DND-41 (cell line): Measurements from ENCODE around the gene CHMP4B.

Experiments used
- ATAC-seq: fragments of 200-7000 bp; cut with Tn5 transposase; 3 replicates; pipeline ENCODE4 v1.9.1; 2021; ENCODE audit warnings: low read depth; ENCODE audit not compliant: insufficient read depth
- DNase-seq: peaks from one replicate; pipeline ENCODE4 v3.0.0-alpha.2; 2020
- H2AFZ ChIP-seq: 2 replicates; pipeline ENCODE4 v1.6.0; 2012; ENCODE audit warnings: low read depth, low read length
- H3K27ac ChIP-seq: 2 replicates; pipeline ENCODE4 v1.5.1; 2012; ENCODE audit warnings: low read length, inconsistent platforms
- H3K27me3 ChIP-seq: fragments of 200-600 bp; sonication (generic); 2 replicates; pipeline ENCODE4 v1.6.0; 2012; ENCODE audit warnings: low read length, mild to moderate bottlenecking, inconsistent platforms; ENCODE audit not compliant: insufficient read depth, poor library complexity
- H3K36me3 ChIP-seq: 2 replicates; pipeline ENCODE4 v1.5.1; 2012; ENCODE audit warnings: low read length, inconsistent platforms; ENCODE audit not compliant: insufficient read depth
- H3K4me1 ChIP-seq: 2 replicates; pipeline ENCODE4 v1.5.1; 2012; ENCODE audit warnings: mild to moderate bottlenecking, low read length; ENCODE audit not compliant: insufficient read depth
- H3K4me2 ChIP-seq: 2 replicates; pipeline ENCODE4 v1.6.0; 2012; ENCODE audit warnings: mild to moderate bottlenecking, moderate library complexity, low read length, inconsistent platforms; ENCODE audit not compliant: insufficient read depth
- H3K4me3 ChIP-seq, 2 experiments: fragments of 200-600 bp in 1 of 2; shearing (Covaris generic) in 1 of 2; 2 replicates each; pipeline ENCODE4 v1.5.1; 2012 to 2016; ENCODE audit warnings: inconsistent platforms in 2 of 2, low read length in 2 of 2, mild to moderate bottlenecking in 2 of 2, low read depth in 1 of 2, moderate library complexity in 1 of 2
- H3K79me2 ChIP-seq: 2 replicates; pipeline ENCODE4 v1.6.0; 2012; ENCODE audit warnings: low read length, inconsistent platforms; ENCODE audit not compliant: insufficient read depth
- H3K9ac ChIP-seq: 2 replicates; pipeline ENCODE4 v1.6.0; 2012; ENCODE audit warnings: low read depth, mild to moderate bottlenecking, inconsistent platforms, low read length, moderate library complexity
- H3K9me3 ChIP-seq: 2 replicates; pipeline ENCODE4 v1.5.1; 2012; ENCODE audit warnings: low read length, moderate library complexity, mild to moderate bottlenecking, inconsistent platforms; ENCODE audit not compliant: insufficient read depth, severe bottlenecking
- H4K20me1 ChIP-seq: 2 replicates; pipeline ENCODE4 v1.6.0; 2012; ENCODE audit warnings: low read length; ENCODE audit not compliant: insufficient read depth
- EZH2 ChIP-seq: IDR thresholded peaks from 3 replicates; pipeline ENCODE4 v1.6.1; 2012; ENCODE audit warnings: borderline replicate concordance, low read depth, mild to moderate bottlenecking, moderate library complexity, low read length, inconsistent platforms; ENCODE audit not compliant: severe bottlenecking
- TF ChIP-seq, protein P1 (sequence below): IDR thresholded peaks from 2 replicates; pipeline ENCODE4 v1.5.1; 2012; ENCODE audit warnings: borderline replicate concordance, low read length, moderate library complexity, mild to moderate bottlenecking; ENCODE audit not compliant: poor library complexity, severe bottlenecking; ENCODE audit errors: extremely low read depth

The CHMP4B gene

DNA sequence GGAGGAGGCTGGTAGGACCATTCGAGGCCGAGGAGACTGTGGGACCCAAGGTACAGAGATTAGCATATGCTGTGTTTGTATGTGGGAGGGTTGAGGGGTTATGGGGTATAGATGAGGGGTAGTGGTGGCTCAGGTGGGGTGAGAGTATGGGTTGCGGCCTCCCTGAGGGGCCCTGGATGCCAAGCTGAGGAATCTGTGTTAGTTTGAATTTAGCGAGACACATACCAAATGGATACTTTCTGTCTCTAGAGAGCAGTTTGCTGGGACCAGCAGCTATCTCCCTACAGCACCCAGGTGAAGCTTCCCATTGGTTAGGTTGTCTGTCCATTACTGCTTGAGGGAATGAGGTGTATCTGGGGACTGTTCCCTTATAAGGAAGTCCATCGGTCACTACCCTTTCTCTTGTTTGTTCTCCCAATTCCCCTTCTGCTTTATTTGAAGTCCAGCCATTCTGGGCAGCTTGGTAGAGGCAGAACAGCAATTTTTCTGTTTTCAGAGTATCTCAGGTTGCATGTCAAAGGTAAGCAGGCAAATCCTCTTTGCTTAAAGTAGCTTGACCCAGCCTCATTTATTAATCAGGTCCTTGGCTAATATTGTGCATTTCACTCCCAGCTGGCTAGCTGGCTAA is 15.2 kb downstream of the CHMP4B start:
- Histone ChIP-seq H3K9me3 (no peaks in the 10 kb centered on the region), H3K4me1 (no peaks in the 10 kb centered on the region), H3K27ac (no peak overlapping the region), H4K20me1 (peaks cover 86% of the 10 kb centered on the region), H2AFZ (no peak overlapping the region), H3K27me3 (no peaks in the 10 kb centered on the region), H3K4me3 (no peak overlapping the region), H3K79me2 (peaks cover 96% of the 10 kb centered on the region), H3K36me3 (peaks cover 8% of the 10 kb centered on the region; the same call in 1 of the 2 replicates), H3K9ac (no peak overlapping the region), H3K4me2 (no peak overlapping the region)
- no peak for TF ChIP-seq EZH2
- TF ChIP-seq, protein P1, sequence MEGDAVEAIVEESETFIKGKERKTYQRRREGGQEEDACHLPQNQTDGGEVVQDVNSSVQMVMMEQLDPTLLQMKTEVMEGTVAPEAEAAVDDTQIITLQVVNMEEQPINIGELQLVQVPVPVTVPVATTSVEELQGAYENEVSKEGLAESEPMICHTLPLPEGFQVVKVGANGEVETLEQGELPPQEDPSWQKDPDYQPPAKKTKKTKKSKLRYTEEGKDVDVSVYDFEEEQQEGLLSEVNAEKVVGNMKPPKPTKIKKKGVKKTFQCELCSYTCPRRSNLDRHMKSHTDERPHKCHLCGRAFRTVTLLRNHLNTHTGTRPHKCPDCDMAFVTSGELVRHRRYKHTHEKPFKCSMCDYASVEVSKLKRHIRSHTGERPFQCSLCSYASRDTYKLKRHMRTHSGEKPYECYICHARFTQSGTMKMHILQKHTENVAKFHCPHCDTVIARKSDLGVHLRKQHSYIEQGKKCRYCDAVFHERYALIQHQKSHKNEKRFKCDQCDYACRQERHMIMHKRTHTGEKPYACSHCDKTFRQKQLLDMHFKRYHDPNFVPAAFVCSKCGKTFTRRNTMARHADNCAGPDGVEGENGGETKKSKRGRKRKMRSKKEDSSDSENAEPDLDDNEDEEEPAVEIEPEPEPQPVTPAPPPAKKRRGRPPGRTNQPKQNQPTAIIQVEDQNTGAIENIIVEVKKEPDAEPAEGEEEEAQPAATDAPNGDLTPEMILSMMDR, result no peak
- DNase-seq (no peak), ATAC-seq (no peak)

DNA sequence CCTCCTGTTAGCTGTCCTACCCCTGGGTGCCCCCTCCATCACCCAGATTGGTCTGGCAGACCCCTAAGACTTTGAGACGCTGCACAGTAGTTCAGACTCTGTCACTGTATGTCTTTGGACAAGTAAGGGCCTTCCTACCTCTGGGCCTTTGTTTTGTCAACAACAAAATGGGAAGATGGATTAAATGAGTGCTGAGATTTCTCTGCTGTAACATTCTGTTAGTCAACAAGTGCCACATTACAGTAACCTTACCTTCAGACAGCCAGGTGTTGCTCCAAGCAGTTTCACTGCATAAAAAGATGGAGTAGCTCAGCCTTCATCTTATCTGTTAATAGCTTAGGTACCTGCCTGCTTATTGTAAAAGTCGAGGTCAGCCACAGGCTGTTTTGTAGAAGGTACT is 16.0 kb downstream of the CHMP4B start:
- ATAC-seq, result no peak
- no peak overlapping the region for H3K4me2 ChIP-seq

DNA sequence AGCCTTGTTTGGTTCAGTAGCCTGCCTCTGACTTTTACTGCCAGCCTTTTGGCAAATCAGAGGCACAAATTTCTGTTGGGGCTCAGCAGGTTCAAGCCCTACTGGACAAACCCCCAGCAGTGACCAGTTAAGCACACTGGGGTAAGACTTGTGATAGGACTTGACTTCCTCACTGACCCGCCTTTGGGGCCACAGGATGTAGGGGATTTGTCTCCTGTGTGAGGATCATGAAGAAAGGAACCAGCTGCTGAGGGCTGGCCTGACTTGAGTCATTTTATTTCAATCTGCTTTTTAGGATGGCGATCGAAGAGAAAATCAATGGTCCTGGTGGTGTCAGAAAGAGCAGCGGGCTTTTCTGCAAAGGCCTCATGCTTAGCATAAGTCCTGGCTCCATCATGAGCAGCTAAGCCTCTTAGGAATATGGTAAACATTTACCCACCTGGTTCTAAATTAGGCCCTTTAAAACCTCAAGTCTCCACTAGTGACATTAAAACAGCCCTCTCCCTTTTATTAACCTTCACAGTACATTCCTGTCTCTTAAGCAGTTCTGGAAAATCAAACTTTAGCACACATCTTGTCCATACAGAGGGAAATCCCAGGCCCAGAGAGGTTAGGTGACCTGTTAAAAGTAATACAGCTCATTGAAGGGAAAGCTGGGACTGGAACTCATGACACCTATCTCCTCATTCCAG is 16.6 kb downstream of the CHMP4B start:
- H3K27me3 ChIP-seq, result no peaks in the 10 kb centered on the region
- no peak overlapping the region for H2AFZ ChIP-seq
- no peaks in the 10 kb centered on the region for H3K4me1 ChIP-seq
- no peak for DNase-seq
- H3K79me2 ChIP-seq, result peaks cover 97% of the 10 kb centered on the region
- peaks cover 88% of the 10 kb centered on the region for H4K20me1 ChIP-seq
- H3K4me2 ChIP-seq, result no peak overlapping the region
- no peak for TF ChIP-seq EZH2
- TF ChIP-seq, protein P1, result no peak
- H3K36me3 ChIP-seq, result peaks cover 19% of the 10 kb centered on the region
- no peak for ATAC-seq
- H3K4me3 ChIP-seq, result no peak overlapping the region
- H3K27ac ChIP-seq, result no peak overlapping the region
- no peak overlapping the region for H3K9ac ChIP-seq
- H3K9me3 ChIP-seq, result no peaks in the 10 kb centered on the region

More for the DNA sequence above, 16.0 kb downstream of the CHMP4B start:
- H3K4me3 ChIP-seq, result no peak overlapping the region
- no peak overlapping the region for H3K9ac ChIP-seq
- H3K36me3 ChIP-seq, result peaks cover 14% of the 10 kb centered on the region
- no peak overlapping the region for H3K27ac ChIP-seq
- H3K79me2 ChIP-seq, result peaks cover 96% of the 10 kb centered on the region
- H3K4me1 ChIP-seq, result no peaks in the 10 kb centered on the region
- H2AFZ ChIP-seq, result no peak overlapping the region
- TF ChIP-seq, protein P1, result no peak
- no peak for TF ChIP-seq EZH2
- H3K9me3 ChIP-seq, result no peaks in the 10 kb centered on the region
- H4K20me1 ChIP-seq, result peaks cover 89% of the 10 kb centered on the region
- no peaks in the 10 kb centered on the region for H3K27me3 ChIP-seq
- no peak for DNase-seq
